ENCODE data around the gene E2F4. TPM values are rescaled to one million over a fixed set of nuclear protein-coding genes. Genes with fewer than 3 reads are reported as not detected.
A peak's percentile ranks its signal among the peaks of the same experiment; 100 is the strongest.

Gene E2F4
- total and polyA plus RNA-seq, 2 donors (not counting 1 experiment from before 2014, with no cell fraction given): 106 to 188 TPM

GRCh38 chr16:67234180-67234597 lies 42.2 kb downstream of the E2F4 start:
- H3K9me3 ChIP-seq (ENCODE audit: control extremely low read depth in 1 of 3, control insufficient read depth in 2 of 3, insufficient read depth in 1 of 3, low read length in 2 of 3): no peaks in the 10 kb centered on the region
- no peak for TF ChIP-seq EZH2 (IDR thresholded peaks at IDR 0.05; ENCODE audit: borderline replicate concordance, insufficient read depth, low read depth, low read length, poor library complexity, severe bottlenecking)
- TF ChIP-seq CTCF (IDR thresholded peaks at IDR 0.05): no peak
- peaks cover 4% of the 10 kb centered on the region for H3K79me2 ChIP-seq (ENCODE audit: control insufficient read depth, insufficient read depth, low read length)
- Mint-ChIP-seq H3K4me1 (no peaks in the 10 kb centered on the region), H3K9me3 (ENCODE audit: insufficient read depth) (no peaks in the 10 kb centered on the region), H3K27ac (no peak overlapping the region), H3K4me3 (no peak overlapping the region), H3K27me3 (no peaks in the 10 kb centered on the region)
- no peak overlapping the region for H3K4me3 ChIP-seq (ENCODE audit: control extremely low read depth in 1 of 5, extremely low read depth in 1 of 5, insufficient read depth in 1 of 5, low read depth in 2 of 5, low read length in 4 of 5)
- no peaks in the 10 kb centered on the region for H3K4me1 ChIP-seq (ENCODE audit: control insufficient read depth in 2 of 2, insufficient read depth in 2 of 2, low read length in 2 of 2)
- ChIA-PET POLR2A (no interaction called here), CTCF (interaction anchor here (1.5 kb wide), 1 partner anchor 11 kb away, joined by 4 read pairs; no protein-coding TSS in a partner anchor)
- no peaks in the 10 kb centered on the region for H4K20me1 ChIP-seq (ENCODE audit: control insufficient read depth, insufficient read depth, low read length, poor library complexity, severe bottlenecking)
- ATAC-seq (ENCODE audit: low read depth) (no peak), DNase-seq (no peak)
- 98% methylated on average over 10 of the region's 10 CpGs for WGBS (ENCODE audit: insufficient coverage)
- no peaks in the 10 kb centered on the region for H3K27me3 ChIP-seq (replicated peaks in 1 of 4; ENCODE audit: control extremely low read depth in 1 of 4, control insufficient read depth in 3 of 4, insufficient read depth in 4 of 4, low read length in 3 of 4)
- no peak overlapping the region for H3K9ac ChIP-seq (ENCODE audit: low read length)
- no peak overlapping the region for H2AFZ ChIP-seq (ENCODE audit: insufficient read depth, low read depth, low read length, poor library complexity, severe bottlenecking)
- H3K36me3 ChIP-seq (replicated peaks in 1 of 2; ENCODE audit: control extremely low read depth in 1 of 2, control insufficient read depth in 1 of 2, extremely low read depth in 1 of 2, insufficient read depth in 2 of 2, low read length in 1 of 2): peaks cover 0 to 62% of the 10 kb centered on the region in 2 experiments
- intact Hi-C loops (cut with micrococcal nuclease): no loop called here
- no peak overlapping the region for H3K27ac ChIP-seq (ENCODE audit: low read length in 2 of 2)
- H3K4me2 ChIP-seq (replicated peaks; ENCODE audit: low read depth, low read length, poor library complexity, severe bottlenecking): no peak overlapping the region

- Histone ChIP-seq H3K4me3 (ENCODE audit: control extremely low read depth in 1 of 5, extremely low read depth in 1 of 5, insufficient read depth in 1 of 5, low read depth in 2 of 5, low read length in 4 of 5) (no peak overlapping the region), H3K27me3 (replicated peaks in 1 of 4; ENCODE audit: control extremely low read depth in 1 of 4, control insufficient read depth in 3 of 4, insufficient read depth in 4 of 4, low read length in 3 of 4) (no peaks in the 10 kb centered on the region), H3K4me2 (replicated peaks; ENCODE audit: low read depth, low read length, poor library complexity, severe bottlenecking) (no peak overlapping the region), H3K36me3 (replicated peaks in 1 of 2; ENCODE audit: control extremely low read depth in 1 of 2, control insufficient read depth in 1 of 2, extremely low read depth in 1 of 2, insufficient read depth in 2 of 2, low read length in 1 of 2) (peaks cover 0 to 48% of the 10 kb centered on the region in 2 experiments), H3K4me1 (ENCODE audit: control insufficient read depth in 2 of 2, insufficient read depth in 2 of 2, low read length in 2 of 2) (no peaks in the 10 kb centered on the region), H3K79me2 (ENCODE audit: control insufficient read depth, insufficient read depth, low read length) (peaks cover 4% of the 10 kb centered on the region), H4K20me1 (ENCODE audit: control insufficient read depth, insufficient read depth, low read length, poor library complexity, severe bottlenecking) (no peaks in the 10 kb centered on the region), H3K27ac (ENCODE audit: low read length in 2 of 2) (no peak overlapping the region), H3K9ac (ENCODE audit: low read length) (no peak overlapping the region), H3K9me3 (ENCODE audit: control extremely low read depth in 1 of 3, control insufficient read depth in 2 of 3, insufficient read depth in 1 of 3, low read length in 2 of 3) (no peaks in the 10 kb centered on the region), H2AFZ (ENCODE audit: insufficient read depth, low read depth, low read length, poor library complexity, severe bottlenecking) (no peak overlapping the region)
- intact Hi-C loops (cut with micrococcal nuclease): no loop called here
- WGBS (ENCODE audit: insufficient coverage): 92% methylated on average over 17 of the region's 17 CpGs
- ChIA-PET CTCF (no interaction called here), POLR2A (no interaction called here)
- H3K9me3 Mint-ChIP-seq (ENCODE audit: insufficient read depth): no peaks in the 10 kb centered on the region
- no peak for TF ChIP-seq CTCF (IDR thresholded peaks at IDR 0.05)
- peak overlapping the region; percentile 1 for H3K27ac Mint-ChIP-seq
- H3K27me3 Mint-ChIP-seq: no peaks in the 10 kb centered on the region
- DNase-seq (no peak), ATAC-seq (ENCODE audit: low read depth) (no peak)
- H3K4me3 Mint-ChIP-seq: no peak overlapping the region
- H3K4me1 Mint-ChIP-seq: no peaks in the 10 kb centered on the region
Measured at GRCh38 chr16:67235816-67236562, 44.0 kb downstream of the E2F4 start.
